ENCODE results near the gene GPC6. TPM values are rescaled to one million over a fixed set of nuclear protein-coding genes. Genes with fewer than 3 reads are reported as not detected.

GPC6 gene
- total RNA-seq, 1 donor from 2014 or later = not detected

GRCh38 chr13:93959796-93960533, 733.4 kb downstream of the GPC6 start:
- H3K27me3 Mint-ChIP-seq = no peaks in the 10 kb centered on the region
- no peaks in the 10 kb centered on the region for H3K4me1 Mint-ChIP-seq
- no peak for DNase-seq
- no peak overlapping the region for H3K27ac Mint-ChIP-seq
- no peak overlapping the region for H3K4me3 Mint-ChIP-seq
- intact Hi-C loops (cut with micrococcal nuclease) = no loop called here
- no peaks in the 10 kb centered on the region for H3K9me3 Mint-ChIP-seq
- H3K36me3 Mint-ChIP-seq (ENCODE audit: low read depth) = no peaks in the 10 kb centered on the region

- Mint-ChIP-seq H3K4me1 (no peaks in the 10 kb centered on the region), H3K9me3 (no peaks in the 10 kb centered on the region), H3K36me3 (ENCODE audit: low read depth) (no peaks in the 10 kb centered on the region), H3K4me3 (no peak overlapping the region), H3K27ac (no peak overlapping the region), H3K27me3 (no peaks in the 10 kb centered on the region)
- intact Hi-C loops (cut with micrococcal nuclease) = no loop called here
- DNase-seq = no peak
Observed at GRCh38 chr13:93963266-93964145, 736.9 kb downstream of the GPC6 start.

- no peaks in the 10 kb centered on the region for H3K9me3 Mint-ChIP-seq
- no peak for DNase-seq
- no peak overlapping the region for H3K27ac Mint-ChIP-seq
- H3K4me3 Mint-ChIP-seq = no peak overlapping the region
- intact Hi-C loops (cut with micrococcal nuclease) = no loop called here
- no peaks in the 10 kb centered on the region for H3K36me3 Mint-ChIP-seq (ENCODE audit: low read depth)
- H3K27me3 Mint-ChIP-seq = no peaks in the 10 kb centered on the region
- no peaks in the 10 kb centered on the region for H3K4me1 Mint-ChIP-seq
Observed at GRCh38 chr13:93964146-93964512, 737.5 kb downstream of the GPC6 start.

- Mint-ChIP-seq H3K4me3 (no peak overlapping the region), H3K36me3 (ENCODE audit: low read depth) (no peaks in the 10 kb centered on the region), H3K27ac (no peak overlapping the region), H3K27me3 (no peaks in the 10 kb centered on the region), H3K4me1 (no peaks in the 10 kb centered on the region), H3K9me3 (no peaks in the 10 kb centered on the region)
- intact Hi-C loops (cut with micrococcal nuclease) = no loop called here
- no peak for DNase-seq
Observed at GRCh38 chr13:93965587-93965986, 739.0 kb downstream of the GPC6 start.

- intact Hi-C loops (cut with micrococcal nuclease) = no loop called here
- H3K4me3 Mint-ChIP-seq = no peak overlapping the region
- no peaks in the 10 kb centered on the region for H3K9me3 Mint-ChIP-seq
- no peaks in the 10 kb centered on the region for H3K36me3 Mint-ChIP-seq (ENCODE audit: low read depth)
- DNase-seq = no peak
- H3K27me3 Mint-ChIP-seq = no peaks in the 10 kb centered on the region
- no peak overlapping the region for H3K27ac Mint-ChIP-seq
- no peaks in the 10 kb centered on the region for H3K4me1 Mint-ChIP-seq
Observed at GRCh38 chr13:93966267-93966936, 739.8 kb downstream of the GPC6 start.

- Mint-ChIP-seq H3K4me1 (no peaks in the 10 kb centered on the region), H3K4me3 (no peak overlapping the region), H3K27ac (no peak overlapping the region), H3K9me3 (no peaks in the 10 kb centered on the region), H3K27me3 (no peaks in the 10 kb centered on the region), H3K36me3 (ENCODE audit: low read depth) (no peaks in the 10 kb centered on the region)
- intact Hi-C loops (cut with micrococcal nuclease) = no loop called here
- DNase-seq = no peak
Observed at GRCh38 chr13:93967286-93967685, 740.7 kb downstream of the GPC6 start.

GRCh38 chr13:93975242-93975641, 748.6 kb downstream of the GPC6 start:
- no peak overlapping the region for H3K27ac Mint-ChIP-seq
- no peaks in the 10 kb centered on the region for H3K9me3 Mint-ChIP-seq
- intact Hi-C loops (cut with micrococcal nuclease) = no loop called here
- no peaks in the 10 kb centered on the region for H3K4me1 Mint-ChIP-seq
- no peaks in the 10 kb centered on the region for H3K36me3 Mint-ChIP-seq (ENCODE audit: low read depth)
- no peak overlapping the region for H3K4me3 Mint-ChIP-seq
- H3K27me3 Mint-ChIP-seq = no peaks in the 10 kb centered on the region
- DNase-seq = no peak

GRCh38 chr13:93976528-93976927, 749.9 kb downstream of the GPC6 start:
- H3K4me3 Mint-ChIP-seq = no peak overlapping the region
- no peaks in the 10 kb centered on the region for H3K36me3 Mint-ChIP-seq (ENCODE audit: low read depth)
- no peak for DNase-seq
- H3K4me1 Mint-ChIP-seq = no peaks in the 10 kb centered on the region
- H3K9me3 Mint-ChIP-seq = no peaks in the 10 kb centered on the region
- no peaks in the 10 kb centered on the region for H3K27me3 Mint-ChIP-seq
- no peak overlapping the region for H3K27ac Mint-ChIP-seq
- intact Hi-C loops (cut with micrococcal nuclease) = no loop called here

GRCh38 chr13:93977986-93978385, 751.4 kb downstream of the GPC6 start:
- Mint-ChIP-seq H3K4me3 (no peak overlapping the region), H3K27me3 (no peaks in the 10 kb centered on the region)
- intact Hi-C loops (cut with micrococcal nuclease) = no loop called here

GRCh38 chr13:93981426-93981977, 754.9 kb downstream of the GPC6 start:
- Mint-ChIP-seq H3K4me1 (no peaks in the 10 kb centered on the region), H3K36me3 (ENCODE audit: low read depth) (no peaks in the 10 kb centered on the region), H3K4me3 (no peak overlapping the region), H3K27me3 (no peaks in the 10 kb centered on the region), H3K9me3 (no peaks in the 10 kb centered on the region), H3K27ac (no peak overlapping the region)
- intact Hi-C loops (cut with micrococcal nuclease) = no loop called here
- no peak for DNase-seq

More at GRCh38 chr13:93977986-93978385, 751.4 kb downstream of the GPC6 start:
- H3K27ac Mint-ChIP-seq = no peak overlapping the region
- no peaks in the 10 kb centered on the region for H3K4me1 Mint-ChIP-seq
- DNase-seq = no peak
- H3K9me3 Mint-ChIP-seq = no peaks in the 10 kb centered on the region
- no peaks in the 10 kb centered on the region for H3K36me3 Mint-ChIP-seq (ENCODE audit: low read depth)

- no peak for DNase-seq
- Mint-ChIP-seq H3K36me3 (ENCODE audit: low read depth) (no peaks in the 10 kb centered on the region), H3K4me1 (no peaks in the 10 kb centered on the region), H3K9me3 (no peaks in the 10 kb centered on the region), H3K27me3 (no peaks in the 10 kb centered on the region), H3K27ac (no peak overlapping the region), H3K4me3 (no peak overlapping the region)
- intact Hi-C loops (cut with micrococcal nuclease) = no loop called here
Observed at GRCh38 chr13:93982179-93982918, 755.7 kb downstream of the GPC6 start.

GRCh38 chr13:93984052-93984451, 757.4 kb downstream of the GPC6 start:
- Mint-ChIP-seq H3K4me3 (no peak overlapping the region), H3K4me1 (no peaks in the 10 kb centered on the region), H3K36me3 (ENCODE audit: low read depth) (no peaks in the 10 kb centered on the region), H3K27me3 (no peaks in the 10 kb centered on the region), H3K9me3 (no peaks in the 10 kb centered on the region), H3K27ac (no peak overlapping the region)
- DNase-seq = no peak
- intact Hi-C loops (cut with micrococcal nuclease) = no loop called here

- no peaks in the 10 kb centered on the region for H3K9me3 Mint-ChIP-seq
- no peak overlapping the region for H3K4me3 Mint-ChIP-seq
- H3K27ac Mint-ChIP-seq = no peak overlapping the region
- H3K4me1 Mint-ChIP-seq = no peaks in the 10 kb centered on the region
- no peaks in the 10 kb centered on the region for H3K36me3 Mint-ChIP-seq (ENCODE audit: low read depth)
- DNase-seq = no peak
- intact Hi-C loops (cut with micrococcal nuclease) = no loop called here
- H3K27me3 Mint-ChIP-seq = no peaks in the 10 kb centered on the region
Observed at GRCh38 chr13:93984876-93985275, 758.3 kb downstream of the GPC6 start.

Data from activated CD4-positive, alpha-beta T cell treated with anti-CD3 and anti-CD28 coated beads, Interleukin-2, amount 10 ng/mL, durations not matched to agents 24 days and 14 days (primary cell).